22Rv1 (cell line): ENCODE data around the gene LSM7.

Experiments
- CTCF ChIP-seq: fragments of 450-650 bp; IDR thresholded peaks from 2 replicates; pipeline ENCODE4 v1.5.1; 2017; ENCODE audit warnings: mild to moderate bottlenecking
- ZFX ChIP-seq: fragments of 450-650 bp; IDR thresholded peaks from 2 replicates; pipeline ENCODE4 v1.6.1; 2017; ENCODE audit warnings: antibody characterized with exemption, borderline replicate concordance

- TF ChIP-seq CTCF (no peak), ZFX (no peak)
These were observed 7.5 kb upstream of the LSM7 start for GRCh38 chr19:2335848-2336247.
